SK-N-MC (cell line): ENCODE data around the gene SOCS6.

Experiments
- EZH2 ChIP-seq: fragments of 200-600 bp; sonication (generic); IDR thresholded peaks from one replicate; pipeline ENCODE4 v1.6.1; 2017; ENCODE audit warnings: antibody characterized with exemption
- POLR2AphosphoS5 ChIP-seq: IDR thresholded peaks from 2 replicates; pipeline ENCODE4 v1.6.1; 2012; ENCODE audit warnings: mild to moderate bottlenecking, low read depth, low read length, borderline replicate concordance

DNA sequence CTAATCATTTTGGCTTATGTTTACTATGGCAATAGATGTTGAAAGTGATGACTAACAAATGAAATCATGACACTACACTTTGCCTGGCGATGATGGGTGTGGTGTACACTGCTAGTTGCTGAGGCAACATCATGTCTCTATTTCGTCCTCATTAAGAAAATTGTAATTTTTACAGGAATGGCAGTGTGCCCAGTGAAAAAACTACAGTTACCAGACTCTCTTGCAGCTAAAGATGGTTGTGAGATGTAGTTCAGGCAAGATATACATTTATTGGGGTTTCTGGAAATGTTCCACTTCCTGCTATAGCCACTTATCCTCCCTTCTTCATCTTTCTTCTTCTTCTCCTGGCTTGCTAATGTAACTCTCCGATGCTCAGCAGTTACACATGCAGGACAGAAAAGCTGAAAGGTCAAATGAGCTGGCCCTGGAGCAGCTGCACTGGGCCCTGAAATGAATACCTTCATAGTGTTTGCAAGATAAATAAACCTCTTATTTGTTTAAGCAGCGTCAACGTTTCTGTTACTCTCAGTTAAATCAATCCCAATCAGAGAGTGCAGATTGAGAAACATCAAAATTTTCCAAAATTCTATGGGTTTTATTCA, 46.0 kb downstream of the SOCS6 start:
- no peak for TF ChIP-seq EZH2
- TF ChIP-seq POLR2AphosphoS5: no peak
